ENCODE results near the gene NUP205.
A peak's percentile ranks its signal among the peaks of the same experiment; 100 is the strongest.

The NUP205 gene

GRCh38 chr7:135552148-135552547 lies 5.6 kb upstream of the NUP205 start:
- DNase-seq, result no peak

DNA sequence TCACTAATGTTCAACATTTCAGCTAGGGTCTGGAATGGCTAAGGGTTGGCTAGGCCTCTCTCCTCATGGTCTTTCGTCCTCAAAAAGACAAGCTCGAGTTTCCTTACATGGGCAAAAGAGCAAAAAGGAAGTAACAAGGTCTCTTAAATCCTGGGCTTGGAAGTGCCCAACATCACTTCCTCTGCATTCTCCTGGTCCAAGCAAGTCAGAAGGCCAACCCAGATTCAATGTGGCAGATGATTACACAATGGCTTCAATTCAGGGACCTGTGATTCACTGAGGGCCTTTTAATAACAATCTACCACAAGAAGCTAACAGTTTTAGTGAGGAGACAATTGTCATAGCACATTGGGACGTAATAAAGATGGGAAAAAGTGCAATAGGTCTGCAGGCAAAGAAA lies 4.4 kb upstream of the NUP205 start:
- DNase-seq, result no peak

DNA sequence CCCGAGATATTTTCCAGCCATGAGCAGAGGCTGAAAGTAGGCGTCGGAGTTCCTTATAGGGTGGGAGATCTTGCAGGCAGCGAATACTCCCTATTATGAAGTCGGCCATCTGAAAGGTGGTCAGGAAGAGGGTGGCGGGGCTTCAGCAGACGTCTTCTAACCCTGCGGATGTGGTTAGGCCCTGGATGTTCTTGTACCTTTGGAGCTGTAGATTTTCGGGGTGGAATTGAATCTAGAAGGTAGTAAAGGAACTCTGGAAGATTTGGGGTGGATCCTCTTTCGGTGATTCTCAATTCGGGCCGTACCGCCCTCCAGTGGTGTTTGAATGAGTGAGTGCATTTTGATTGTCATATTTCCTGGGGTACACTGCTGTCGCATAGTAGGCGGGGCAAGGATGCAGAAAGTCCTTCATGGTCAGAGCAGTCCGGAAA lies 635 bp downstream of the NUP205 start:
- peak; percentile 50 to 54 for DNase-seq

- no peak for DNase-seq
Measured at GRCh38 chr7:135558881-135559280, 1.2 kb downstream of the NUP205 start.

GRCh38 chr7:135560631-135561030 lies 2.9 kb downstream of the NUP205 start:
- DNase-seq, result no peak

GRCh38 chr7:135562720-135563119 lies 5.0 kb downstream of the NUP205 start:
- no peak for DNase-seq

- DNase-seq, result no peak
Measured at GRCh38 chr7:135571834-135572233, 14.1 kb downstream of the NUP205 start.

GRCh38 chr7:135573541-135573940 lies 15.8 kb downstream of the NUP205 start:
- DNase-seq, result no peak

DNA sequence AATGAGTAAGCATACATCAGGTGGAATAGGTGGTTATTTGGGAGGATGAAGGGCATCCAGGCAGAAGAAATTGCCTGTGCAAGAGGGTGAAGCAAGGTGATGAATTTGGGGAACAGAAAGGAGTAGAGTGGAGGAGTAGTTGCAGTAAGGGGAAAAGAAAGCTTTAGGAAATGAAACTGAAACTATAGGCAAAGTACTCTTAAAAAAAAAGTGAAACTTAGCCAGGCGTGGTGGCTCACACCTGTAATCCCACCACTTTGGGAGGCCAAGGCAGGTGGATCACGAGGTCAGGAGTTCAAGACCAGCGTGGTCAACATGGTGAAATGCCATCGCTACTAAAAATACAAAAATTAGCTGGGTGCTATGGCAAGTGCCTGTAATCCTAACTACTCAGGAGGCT lies 17.6 kb downstream of the NUP205 start:
- DNase-seq, result no peak

GRCh38 chr7:135578569-135578968 lies 20.9 kb downstream of the NUP205 start:
- no peak for DNase-seq

DNA sequence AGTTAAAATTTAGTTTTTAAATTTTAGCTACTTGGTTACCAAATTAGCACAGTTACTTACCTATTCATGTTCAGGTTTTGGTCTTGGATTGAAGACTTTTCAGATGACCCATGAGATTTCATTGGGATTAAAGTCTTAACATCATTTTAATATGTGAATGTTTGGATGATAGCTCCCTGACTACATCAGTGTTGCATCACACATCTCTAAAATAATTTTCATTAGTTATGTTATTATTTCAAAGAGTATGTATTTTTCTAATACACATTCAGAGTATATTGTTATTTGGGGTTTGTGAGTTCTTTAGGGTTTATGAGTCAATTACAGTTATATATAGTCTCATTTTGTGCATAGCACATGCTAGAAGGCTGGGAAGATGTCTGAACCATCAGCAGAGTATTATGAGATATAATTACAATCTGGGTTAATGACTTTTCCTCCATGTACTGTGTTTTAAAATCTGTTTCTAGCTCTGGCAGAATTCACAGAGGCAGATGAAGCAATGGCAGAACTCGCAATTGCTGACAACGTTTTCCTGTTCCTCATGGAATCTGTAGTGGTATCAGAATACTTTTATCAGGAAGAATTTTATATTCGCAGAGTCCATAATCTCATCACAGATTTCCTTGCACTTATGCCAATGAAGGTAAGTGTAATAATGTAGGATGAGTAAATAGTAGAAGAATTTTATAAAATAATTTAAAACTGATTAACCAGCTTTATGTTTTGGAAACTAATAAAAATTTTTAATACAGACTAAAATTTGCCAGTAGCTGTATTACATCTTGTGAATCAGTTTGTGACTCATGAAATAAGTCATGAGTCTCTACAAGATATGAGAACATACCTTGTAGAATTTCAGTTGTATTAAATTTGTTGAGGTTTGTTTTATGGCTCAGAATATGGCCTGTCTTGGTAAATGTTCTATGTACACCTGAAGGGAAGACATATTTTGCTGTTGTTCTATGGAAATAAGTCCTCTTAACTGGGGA lies 26.9 kb downstream of the NUP205 start:
- DNase-seq, result no peak

DNA sequence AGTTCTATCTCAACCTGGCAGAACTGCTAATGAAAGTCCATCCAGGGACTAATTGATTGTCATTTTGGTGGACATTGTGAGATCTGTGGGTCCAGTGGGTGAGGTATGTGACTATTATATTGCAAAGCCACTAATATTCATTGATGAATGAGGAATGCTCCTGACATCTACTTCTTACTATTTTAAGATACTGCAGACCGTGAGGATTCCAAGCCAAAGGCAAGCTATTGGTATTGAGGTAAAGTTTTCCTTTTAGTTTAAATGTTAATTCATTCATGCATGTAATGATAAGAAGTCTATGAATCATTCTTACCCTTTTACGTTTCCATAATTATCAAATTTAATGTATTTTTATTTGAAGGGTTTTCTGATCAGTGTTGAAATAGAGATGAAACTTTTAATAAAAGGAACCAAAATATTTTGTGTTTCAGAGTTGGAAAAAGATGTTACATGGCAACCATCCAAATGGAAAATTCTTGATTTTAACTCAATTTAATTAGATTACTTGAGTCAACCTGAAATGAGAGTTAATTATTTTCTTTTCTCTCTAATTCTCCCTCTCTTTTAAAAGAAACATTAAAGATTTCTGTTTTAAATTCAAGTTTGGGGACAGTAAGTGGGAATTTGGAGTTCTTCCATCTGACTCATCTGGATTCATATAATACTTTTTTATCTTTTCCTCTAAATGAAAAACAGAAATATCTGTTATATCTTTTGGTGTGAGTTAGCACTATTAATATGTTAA lies 39.6 kb downstream of the NUP205 start:
- no peak for DNase-seq

GRCh38 chr7:135597926-135598305 lies 40.2 kb downstream of the NUP205 start:
- DNase-seq, result no peak

DNA sequence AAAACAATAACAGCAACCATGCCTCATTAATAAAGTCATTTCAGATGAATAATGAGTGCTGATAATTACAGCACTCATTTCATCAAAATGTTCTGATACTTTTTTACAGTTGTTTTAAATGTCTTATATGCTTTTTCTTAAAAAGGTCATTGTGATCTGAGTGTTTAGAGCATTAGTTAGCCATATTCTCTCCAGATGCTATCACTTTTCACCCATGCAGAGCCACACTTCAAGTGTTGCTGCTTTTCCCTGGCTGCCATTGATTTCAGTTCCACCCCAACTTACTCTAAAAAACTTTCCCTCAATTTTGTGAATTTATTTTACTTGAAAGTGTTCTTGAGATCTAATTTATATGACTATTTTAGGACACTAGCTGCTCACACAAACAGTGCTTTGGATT lies 41.8 kb downstream of the NUP205 start:
- DNase-seq, result no peak

- no peak for DNase-seq
Measured at GRCh38 chr7:135600226-135600625, 42.5 kb downstream of the NUP205 start.

DNA sequence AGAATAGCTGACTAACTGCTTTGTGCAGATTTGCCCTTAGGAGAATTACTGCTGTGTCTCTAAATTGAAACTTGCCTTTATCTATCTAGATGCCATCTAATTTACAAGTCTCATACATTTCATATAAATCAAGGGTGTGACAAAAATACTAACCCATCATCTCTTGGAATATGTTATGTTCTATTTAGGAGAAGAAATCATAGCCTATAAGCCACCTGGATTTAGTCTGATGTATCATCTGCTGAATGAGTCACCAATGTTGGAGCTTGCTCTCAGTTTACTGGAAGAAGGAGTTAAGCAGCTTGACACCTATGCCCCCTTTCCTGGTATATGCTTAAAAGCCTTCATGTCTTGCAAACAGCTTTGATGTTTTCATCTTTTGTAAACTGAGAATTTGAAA lies 43.5 kb downstream of the NUP205 start:
- DNase-seq, result no peak

- DNase-seq, result no peak
Measured at GRCh38 chr7:135602304-135602703, 44.6 kb downstream of the NUP205 start.

DNA sequence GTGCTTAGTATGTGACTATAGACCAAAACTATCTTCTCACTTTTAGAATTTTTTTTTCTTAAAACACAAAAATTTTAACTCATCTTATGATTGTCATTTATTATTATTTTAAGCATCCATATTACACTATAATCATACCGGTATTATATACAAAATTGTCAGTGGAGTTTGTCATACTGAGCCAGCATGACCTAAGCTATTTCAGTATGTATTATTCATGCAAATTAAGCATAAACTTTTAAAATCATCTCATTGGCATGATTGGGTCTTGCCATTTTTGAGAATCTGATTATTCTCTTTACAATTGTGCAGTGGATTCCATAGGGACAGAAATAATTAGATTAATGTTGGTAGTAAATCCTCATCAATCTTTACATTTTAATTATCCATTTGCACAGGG lies 58.4 kb downstream of the NUP205 start:
- DNase-seq, result no peak

GRCh38 chr7:135617781-135618180 lies 60.1 kb downstream of the NUP205 start:
- no peak for DNase-seq

DNA sequence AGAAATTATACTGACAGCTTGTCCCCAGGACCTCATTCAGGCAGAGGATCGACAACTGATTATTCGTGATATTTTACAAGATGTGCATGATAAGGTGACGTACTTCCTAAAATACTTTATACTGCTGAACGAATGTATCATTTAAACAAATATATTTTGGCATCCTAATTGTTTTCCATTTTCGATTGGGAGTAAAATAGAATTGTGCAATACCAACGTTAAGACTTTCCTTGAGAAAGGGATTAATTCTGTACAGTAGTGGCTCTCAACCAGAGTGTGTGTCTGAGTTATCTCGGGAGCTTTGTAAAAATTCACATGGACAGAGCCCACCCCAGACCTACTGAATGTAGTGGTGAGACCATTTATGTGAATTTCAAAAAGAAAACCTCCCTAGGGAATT lies 60.8 kb downstream of the NUP205 start:
- no peak for DNase-seq

DNA sequence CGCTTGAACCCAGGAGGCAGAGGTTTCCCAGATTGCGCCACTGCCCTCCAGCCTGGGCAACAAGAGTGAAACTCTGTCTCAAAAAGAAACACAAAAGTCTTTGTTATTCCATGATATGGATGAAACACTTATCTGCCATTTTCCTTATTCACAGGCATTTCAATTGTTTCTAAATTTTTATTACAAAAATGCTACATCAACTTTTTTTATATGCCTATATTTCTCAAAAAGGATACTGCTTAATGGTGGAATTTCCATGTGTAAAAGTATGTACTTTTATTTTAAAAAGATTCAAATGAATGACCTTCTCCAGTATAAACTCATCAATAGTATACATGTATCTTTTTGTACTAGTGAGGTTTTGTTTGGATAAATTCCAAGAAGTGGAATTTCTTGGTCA lies 62.7 kb downstream of the NUP205 start:
- DNase-seq, result no peak

GRCh38 chr7:135620980-135621850 lies 63.5 kb downstream of the NUP205 start:
- DNase-seq, result no peak
